Natural killer cell treated with Interleukin-12 subunit alpha and Interleukin-12 subunit beta and Interleukin-15 and Interleukin-18, amount 100 ng/mL, for 72 hours (primary cell): ENCODE data around the gene JAKMIP1. TPM values are rescaled to one million over a fixed set of nuclear protein-coding genes. Genes with fewer than 3 reads are reported as not detected.
A peak's percentile ranks its signal among the peaks of the same experiment; 100 is the strongest.

Source experiments
- ATAC-seq, 2 donors: fragments of 150-1000 bp; cut with Tn5 transposase in 1 of 2; sonication (Bioruptor Pico), chemical (Tn5 transposase) in 1 of 2; 2 replicates each; pipeline ENCODE4 v1.10.0; 2021
- DNase-seq: peaks from one replicate; pipeline ENCODE4 v3.0.0; 2022; ENCODE audit warnings: low spot score
- H3K27ac Mint-ChIP-seq, 2 donors: 1 replicate in 1 of 2; 2 replicates in 1 of 2; pipeline ENCODE4 v1.8.0; 2022; ENCODE audit warnings: mixed read lengths in 2 of 2, mild to moderate bottlenecking in 1 of 2, moderate library complexity in 1 of 2
- H3K27me3 Mint-ChIP-seq, 2 donors: 1 replicate in 1 of 2; 2 replicates in 1 of 2; pipeline ENCODE4 v1.8.0; 2022; ENCODE audit warnings: mixed read lengths in 2 of 2
- H3K36me3 Mint-ChIP-seq: one replicate; pipeline ENCODE4 v1.8.0; 2022; ENCODE audit warnings: mixed read lengths
- H3K4me1 Mint-ChIP-seq, 2 donors: 1 replicate in 1 of 2; 2 replicates in 1 of 2; pipeline ENCODE4 v1.8.0; 2022; ENCODE audit warnings: low read depth in 2 of 2, mixed read lengths in 2 of 2, mild to moderate bottlenecking in 1 of 2
- H3K4me3 Mint-ChIP-seq: one replicate; pipeline ENCODE4 v1.8.0; 2022; ENCODE audit warnings: mixed read lengths
- H3K9me3 Mint-ChIP-seq: 2 replicates; pipeline ENCODE4 v1.8.0; 2022; ENCODE audit warnings: mixed read lengths
- total RNA-seq, 2 donors: library from RNA; stranded (reverse); gene quantifications; one replicate each; pipeline ENCODE4 v1.2.3, GENCODE V29; 2022

Gene JAKMIP1
- total RNA-seq, 2 donors from 2014 or later, result 16.3 to 66.7 TPM

- no peak for DNase-seq
- Mint-ChIP-seq H3K27ac (no peak overlapping the region), H3K36me3 (peaks cover 19% of the 10 kb centered on the region)
These were observed 138.2 kb downstream of the JAKMIP1 start for GRCh38 chr4:6062133-6062532.

GRCh38 chr4:6059375-6059805 lies 141.0 kb downstream of the JAKMIP1 start:
- no peak overlapping the region for H3K4me3 Mint-ChIP-seq
- no peaks in the 10 kb centered on the region for H3K27me3 Mint-ChIP-seq
- peaks cover 23% of the 10 kb centered on the region for H3K36me3 Mint-ChIP-seq

More at GRCh38 chr4:6062133-6062532, 138.2 kb downstream of the JAKMIP1 start:
- Mint-ChIP-seq H3K27me3 (no peaks in the 10 kb centered on the region), H3K4me1 (peaks cover 0 to 5% of the 10 kb centered on the region in 2 donors), H3K9me3 (peaks cover 2% of the 10 kb centered on the region), H3K4me3 (no peak overlapping the region)
- no peak for ATAC-seq

GRCh38 chr4:6058531-6059374 lies 141.6 kb downstream of the JAKMIP1 start:
- Mint-ChIP-seq H3K36me3 (peaks cover 26% of the 10 kb centered on the region), H3K27me3 (no peaks in the 10 kb centered on the region), H3K9me3 (peaks cover 2% of the 10 kb centered on the region), H3K4me1 (peaks cover 0 to 4% of the 10 kb centered on the region in 2 donors), H3K4me3 (no peak overlapping the region), H3K27ac (no peak overlapping the region)
- DNase-seq (no peak), ATAC-seq (no peak)

More at GRCh38 chr4:6059375-6059805, 141.0 kb downstream of the JAKMIP1 start:
- Mint-ChIP-seq H3K27ac (no peak overlapping the region), H3K4me1 (peaks cover 0 to 5% of the 10 kb centered on the region in 2 donors), H3K9me3 (peaks cover 2% of the 10 kb centered on the region)
- DNase-seq (no peak), ATAC-seq (no peak)

DNA sequence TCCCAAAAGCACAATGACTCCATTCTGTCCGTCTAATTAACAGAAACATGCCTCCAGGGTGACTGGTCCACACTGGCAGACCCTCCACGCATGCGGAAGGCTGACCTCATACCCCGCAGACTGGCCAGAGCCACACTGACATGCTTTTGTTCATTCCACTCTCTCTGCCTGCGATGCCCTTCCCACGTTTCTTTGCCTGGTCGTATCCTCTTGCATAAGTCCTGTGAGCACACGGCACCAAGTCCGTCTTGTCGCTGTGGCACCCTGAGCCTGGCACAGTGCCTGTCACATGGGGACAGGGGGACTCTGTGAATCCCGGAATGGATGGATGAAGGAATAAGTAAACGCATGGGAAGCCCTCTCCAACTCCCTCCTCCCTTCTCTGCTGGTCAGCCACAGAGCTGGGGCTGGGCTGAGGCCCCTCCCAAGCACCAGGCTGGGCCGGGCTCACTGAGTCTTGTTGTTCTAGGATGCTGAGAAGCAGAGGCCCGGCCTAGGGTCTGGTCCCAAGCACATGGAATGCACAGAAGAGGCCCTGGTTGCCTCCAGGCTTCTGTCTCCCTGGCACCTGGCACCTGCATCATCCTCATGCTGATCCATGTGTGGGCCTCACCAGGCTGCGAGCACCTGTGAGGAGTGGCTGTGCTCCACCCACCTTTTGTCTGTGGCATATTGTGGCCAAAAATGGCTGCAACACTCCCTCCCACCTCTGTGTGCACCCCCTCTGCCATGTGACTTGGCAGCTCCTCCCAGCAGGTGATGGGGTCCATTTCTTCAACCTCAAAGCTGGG lies 143.2 kb downstream of the JAKMIP1 start:
- DNase-seq (no peak), ATAC-seq (no peak)
- Mint-ChIP-seq H3K27me3 (no peaks in the 10 kb centered on the region), H3K4me1 (no peaks in the 10 kb centered on the region), H3K4me3 (no peak overlapping the region), H3K27ac (no peak overlapping the region), H3K36me3 (peaks cover 30% of the 10 kb centered on the region), H3K9me3 (peaks cover 2% of the 10 kb centered on the region)

GRCh38 chr4:6055436-6055835 lies 144.9 kb downstream of the JAKMIP1 start:
- Mint-ChIP-seq H3K36me3 (peaks cover 26% of the 10 kb centered on the region), H3K4me3 (no peak overlapping the region), H3K27me3 (no peaks in the 10 kb centered on the region), H3K27ac (no peak overlapping the region), H3K9me3 (peaks cover 2% of the 10 kb centered on the region), H3K4me1 (no peaks in the 10 kb centered on the region)
- ATAC-seq, result no peak
- no peak for DNase-seq

DNA sequence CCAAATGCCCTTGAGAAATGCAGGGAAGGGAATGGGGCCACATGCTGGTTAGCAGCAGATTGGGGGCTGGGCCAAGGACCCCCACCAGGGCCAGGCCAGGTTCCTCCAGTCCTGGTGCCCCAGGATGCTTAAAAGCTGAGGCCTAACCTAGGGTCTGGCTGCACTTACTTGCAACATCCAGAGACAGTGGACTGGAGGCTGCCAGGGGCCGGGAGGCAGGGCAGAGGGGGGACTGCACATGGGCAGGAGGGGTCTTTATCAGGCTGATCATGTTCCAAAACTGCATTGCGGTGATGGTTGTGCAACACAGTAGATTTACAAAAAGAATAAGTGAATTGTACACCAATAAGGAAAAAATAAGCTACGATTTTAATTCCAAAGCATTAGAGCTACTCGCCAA lies 145.3 kb downstream of the JAKMIP1 start:
- H3K27ac Mint-ChIP-seq, result no peak overlapping the region
- no peaks in the 10 kb centered on the region for H3K4me1 Mint-ChIP-seq
- H3K9me3 Mint-ChIP-seq, result no peaks in the 10 kb centered on the region
- no peak for ATAC-seq
- no peaks in the 10 kb centered on the region for H3K27me3 Mint-ChIP-seq
- no peak overlapping the region for H3K4me3 Mint-ChIP-seq
- H3K36me3 Mint-ChIP-seq, result peaks cover 22% of the 10 kb centered on the region
- no peak for DNase-seq

- no peak for ATAC-seq
- Mint-ChIP-seq H3K27ac (no peak overlapping the region), H3K36me3 (peaks cover 19% of the 10 kb centered on the region), H3K4me1 (no peaks in the 10 kb centered on the region), H3K27me3 (no peaks in the 10 kb centered on the region), H3K9me3 (no peaks in the 10 kb centered on the region), H3K4me3 (no peak overlapping the region)
- DNase-seq, result no peak
These were observed 146.0 kb downstream of the JAKMIP1 start for GRCh38 chr4:6054162-6054922.

GRCh38 chr4:6052679-6053078 lies 147.7 kb downstream of the JAKMIP1 start:
- Mint-ChIP-seq H3K27ac (no peak overlapping the region), H3K4me1 (no peaks in the 10 kb centered on the region), H3K9me3 (no peaks in the 10 kb centered on the region), H3K4me3 (no peak overlapping the region), H3K36me3 (peaks cover 12% of the 10 kb centered on the region), H3K27me3 (no peaks in the 10 kb centered on the region)
- ATAC-seq (no peak), DNase-seq (no peak)

DNA sequence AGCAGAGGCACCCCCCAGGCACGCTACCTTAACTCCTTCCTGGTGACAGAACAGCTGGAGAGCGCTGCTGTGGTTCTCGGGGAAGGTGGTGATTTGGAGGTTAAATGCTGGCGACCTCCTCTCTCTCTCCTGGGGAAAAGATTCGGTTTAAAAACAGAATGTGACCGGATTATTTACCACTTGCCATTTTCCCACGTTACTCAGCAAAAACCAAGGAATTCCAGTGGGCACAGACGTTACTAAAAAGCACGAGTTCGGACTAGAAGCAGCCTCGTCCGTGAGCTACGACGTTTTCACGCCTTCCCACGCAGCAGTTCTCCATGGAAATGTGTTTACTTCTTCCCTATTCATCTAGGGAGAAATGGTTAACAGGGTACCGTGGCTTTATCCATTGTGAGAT lies 149.8 kb downstream of the JAKMIP1 start:
- peaks cover 7% of the 10 kb centered on the region for H3K36me3 Mint-ChIP-seq
- no peaks in the 10 kb centered on the region for H3K27me3 Mint-ChIP-seq

DNA sequence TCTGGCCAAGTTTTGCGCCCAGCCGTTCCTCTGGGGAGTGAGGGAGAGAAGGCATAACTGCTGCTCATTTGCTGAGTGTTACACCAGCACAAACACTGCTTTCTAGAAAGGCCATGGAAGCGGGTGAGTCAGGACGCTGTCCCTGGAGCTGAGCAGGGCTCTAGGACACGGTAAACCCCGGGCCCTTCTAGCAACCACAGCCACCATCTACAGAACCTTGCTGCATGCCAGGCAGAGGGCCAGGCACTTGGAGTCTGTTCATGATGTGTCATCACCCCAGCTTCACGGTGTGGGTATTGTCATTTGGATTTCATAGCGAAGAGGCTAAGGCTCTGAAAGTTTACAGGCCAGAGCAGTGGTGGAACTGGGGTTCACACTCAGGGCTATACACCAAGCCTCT lies 150.4 kb downstream of the JAKMIP1 start:
- DNase-seq (no peak), ATAC-seq (peak in 1 of 2 donors; percentile 40)
- Mint-ChIP-seq H3K9me3 (no peaks in the 10 kb centered on the region), H3K4me1 (no peaks in the 10 kb centered on the region), H3K36me3 (peaks cover 7% of the 10 kb centered on the region), H3K27me3 (no peaks in the 10 kb centered on the region), H3K4me3 (no peak overlapping the region), H3K27ac (no peak overlapping the region)

More for the DNA sequence above, 149.8 kb downstream of the JAKMIP1 start:
- DNase-seq (no peak), ATAC-seq (no peak)
- Mint-ChIP-seq H3K27ac (no peak overlapping the region), H3K9me3 (no peaks in the 10 kb centered on the region), H3K4me3 (no peak overlapping the region), H3K4me1 (no peaks in the 10 kb centered on the region)

DNA sequence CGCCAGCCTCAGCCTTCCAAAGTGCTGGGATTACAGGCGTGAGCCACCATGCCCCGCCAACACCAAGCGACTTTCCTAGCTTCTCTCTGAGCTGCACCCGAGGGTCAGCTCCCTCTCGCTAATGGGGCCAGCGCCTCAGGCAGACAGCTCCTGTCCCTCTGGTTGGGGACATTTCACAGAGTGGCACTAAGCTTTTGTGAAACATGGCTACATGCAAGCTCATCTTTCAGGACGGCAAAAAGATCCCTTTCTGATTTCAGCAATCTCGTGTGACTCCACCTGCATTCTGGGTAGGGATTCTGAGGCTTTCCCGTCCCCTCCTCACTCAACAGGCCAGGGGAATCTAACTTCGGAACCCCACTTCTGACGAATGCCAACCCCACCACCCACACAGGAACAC lies 151.1 kb downstream of the JAKMIP1 start:
- Mint-ChIP-seq H3K27ac (no peak overlapping the region), H3K27me3 (no peaks in the 10 kb centered on the region), H3K4me3 (no peak overlapping the region), H3K9me3 (no peaks in the 10 kb centered on the region), H3K4me1 (peaks cover 0 to 4% of the 10 kb centered on the region in 2 donors), H3K36me3 (peaks cover 7% of the 10 kb centered on the region)
- DNase-seq, result no peak
- ATAC-seq, result no peak

DNA sequence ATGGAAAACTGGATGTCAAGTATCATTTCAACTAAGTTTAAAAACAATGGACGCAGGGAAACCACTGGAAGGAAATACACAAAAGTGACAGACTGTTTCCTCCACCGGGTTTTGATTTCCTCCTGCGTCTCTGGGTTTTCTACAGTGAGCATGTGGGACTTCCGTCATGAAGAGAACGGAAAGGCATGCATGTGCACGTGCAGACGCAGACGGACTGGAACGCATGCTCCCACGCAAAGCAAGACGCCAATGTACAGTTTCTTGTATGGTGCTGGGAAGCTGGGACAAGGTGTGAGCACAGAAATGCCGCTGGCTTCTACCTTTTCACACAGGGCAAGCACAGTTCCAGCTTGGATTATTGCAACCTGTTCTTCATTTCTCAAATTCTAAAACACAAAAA lies 151.8 kb downstream of the JAKMIP1 start:
- ATAC-seq (no peak), DNase-seq (no peak)
- Mint-ChIP-seq H3K27ac (no peak overlapping the region), H3K4me1 (peaks cover 0 to 11% of the 10 kb centered on the region in 2 donors), H3K9me3 (no peaks in the 10 kb centered on the region), H3K27me3 (peaks cover 0 to 5% of the 10 kb centered on the region in 2 donors), H3K4me3 (no peak overlapping the region), H3K36me3 (peaks cover 2% of the 10 kb centered on the region)

- Mint-ChIP-seq H3K4me1 (peaks cover under 1 to 18% of the 10 kb centered on the region in 2 donors), H3K36me3 (no peaks in the 10 kb centered on the region), H3K27me3 (peaks cover 0 to 7% of the 10 kb centered on the region in 2 donors), H3K4me3 (no peak overlapping the region), H3K9me3 (no peaks in the 10 kb centered on the region), H3K27ac (no peak overlapping the region)
- DNase-seq (no peak), ATAC-seq (no peak)
These were observed 153.1 kb downstream of the JAKMIP1 start for GRCh38 chr4:6047130-6047673.
